ENCODE results near the gene MIPEP.

- no peak for TF ChIP-seq CTCF (conservative IDR thresholded peaks at IDR 0.05)
- TF ChIP-seq EZH2 (IDR thresholded peaks at IDR 0.05; ENCODE audit: low read depth), result no peak
Observed at GRCh38 chr13:23778879-23779278, 110.3 kb downstream of the MIPEP start.

Data from PC-9 (cell line).